ENCODE results near the gene PRSS33.

PRSS33 gene

DNA sequence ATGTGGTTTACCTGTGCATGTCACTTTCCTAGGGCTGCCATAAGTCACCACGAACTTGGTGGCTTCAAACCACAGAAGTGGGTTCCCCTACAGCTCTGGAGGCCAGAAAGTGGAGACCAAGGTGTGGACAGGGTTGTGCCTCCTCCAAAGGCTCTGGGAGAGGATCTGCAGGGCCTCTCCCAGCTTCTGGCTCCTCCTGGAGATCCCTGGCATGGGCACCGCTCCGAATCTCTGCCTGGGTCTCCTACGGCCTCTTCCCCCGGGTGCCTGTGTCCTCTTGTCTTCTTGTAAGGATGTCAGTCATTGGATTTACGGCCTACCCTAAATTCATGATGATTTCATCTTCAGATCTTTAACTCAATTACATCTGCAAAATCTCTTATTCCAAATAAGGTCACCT lies 37.4 kb downstream of the PRSS33 start:
- intact Hi-C loops (cut with micrococcal nuclease) = loop anchor here (10.0 kb wide), 1 partner anchor 165 kb away; the partner anchor contains the start of gene FLYWCH1
- H3K27me3 Mint-ChIP-seq = peaks cover 3% of the 10 kb centered on the region
- no peak overlapping the region for H3K4me3 Mint-ChIP-seq
- peaks cover 27% of the 10 kb centered on the region for H3K4me1 Mint-ChIP-seq (ENCODE audit: low read depth)
- no peaks in the 10 kb centered on the region for H3K9me3 Mint-ChIP-seq
- H3K36me3 Mint-ChIP-seq (ENCODE audit: low read depth) = peaks cover 33% of the 10 kb centered on the region
- no peak overlapping the region for H3K27ac Mint-ChIP-seq

DNA sequence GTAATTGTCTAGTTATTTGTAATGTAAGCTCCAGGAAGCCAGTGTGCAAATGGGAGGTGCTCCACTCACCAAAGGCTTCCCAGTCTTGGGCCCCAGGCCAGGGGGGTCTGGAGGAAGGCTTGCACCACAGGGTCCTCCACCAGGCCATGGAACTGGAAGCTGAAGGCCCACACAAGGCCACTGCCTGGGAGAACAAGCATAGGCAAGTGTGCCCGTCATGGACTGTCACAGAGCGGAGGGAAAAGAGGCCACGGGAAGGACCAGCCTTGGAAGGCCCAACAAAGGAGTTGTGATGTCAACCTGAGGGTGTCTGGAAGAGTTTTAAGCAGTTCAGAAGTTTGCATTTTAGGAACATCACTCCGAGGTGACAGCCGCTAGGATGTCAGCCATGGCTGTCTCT lies 37.9 kb downstream of the PRSS33 start:
- peaks cover 5% of the 10 kb centered on the region for H3K27me3 Mint-ChIP-seq
- H3K4me1 Mint-ChIP-seq (ENCODE audit: low read depth) = peaks cover 22% of the 10 kb centered on the region
- intact Hi-C loops (cut with micrococcal nuclease) = no loop called here
- peaks cover 29% of the 10 kb centered on the region for H3K36me3 Mint-ChIP-seq (ENCODE audit: low read depth)
- H3K4me3 Mint-ChIP-seq = no peak overlapping the region
- H3K27ac Mint-ChIP-seq = no peak overlapping the region
- H3K9me3 Mint-ChIP-seq = no peaks in the 10 kb centered on the region

DNA sequence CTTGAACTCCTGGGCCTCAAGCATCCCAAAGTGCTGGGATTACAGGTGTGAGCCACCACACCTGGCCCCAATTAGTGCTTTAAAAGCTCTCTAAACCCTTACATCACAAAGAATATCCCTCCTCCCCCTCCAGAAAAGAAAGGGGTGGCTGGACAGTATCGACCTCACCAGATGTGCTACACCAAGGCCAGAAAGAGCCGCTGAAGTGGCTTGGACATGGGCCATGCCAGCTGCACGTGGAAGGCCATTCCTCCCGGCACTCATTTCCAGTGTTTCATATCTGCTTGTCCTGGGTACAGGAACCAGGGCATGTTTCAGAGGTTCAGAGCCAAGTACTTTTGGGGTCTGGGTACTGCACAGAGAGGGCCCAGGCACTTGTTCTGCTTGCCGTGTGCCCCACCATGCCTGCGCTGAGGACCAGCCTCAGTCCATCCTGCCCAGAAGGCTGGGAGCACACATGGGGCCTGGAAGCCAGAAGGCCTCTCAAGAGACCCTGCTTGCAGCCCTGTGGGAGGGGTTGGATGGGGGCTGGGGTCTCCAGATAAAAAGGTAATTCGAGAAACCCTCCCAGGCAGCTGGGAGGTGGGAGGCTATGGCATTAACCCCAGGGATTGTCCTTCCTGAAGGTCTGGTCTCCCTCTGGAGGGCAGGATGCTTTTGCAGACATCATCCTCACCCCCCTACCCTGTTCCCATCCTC lies 38.5 kb downstream of the PRSS33 start:
- H3K36me3 Mint-ChIP-seq (ENCODE audit: low read depth) = peaks cover 23% of the 10 kb centered on the region
- intact Hi-C loops (cut with micrococcal nuclease) = no loop called here
- no peaks in the 10 kb centered on the region for H3K9me3 Mint-ChIP-seq
- peaks cover 5% of the 10 kb centered on the region for H3K27me3 Mint-ChIP-seq
- no peak overlapping the region for H3K27ac Mint-ChIP-seq
- peaks cover 17% of the 10 kb centered on the region for H3K4me1 Mint-ChIP-seq (ENCODE audit: low read depth)
- H3K4me3 Mint-ChIP-seq = no peak overlapping the region

DNA sequence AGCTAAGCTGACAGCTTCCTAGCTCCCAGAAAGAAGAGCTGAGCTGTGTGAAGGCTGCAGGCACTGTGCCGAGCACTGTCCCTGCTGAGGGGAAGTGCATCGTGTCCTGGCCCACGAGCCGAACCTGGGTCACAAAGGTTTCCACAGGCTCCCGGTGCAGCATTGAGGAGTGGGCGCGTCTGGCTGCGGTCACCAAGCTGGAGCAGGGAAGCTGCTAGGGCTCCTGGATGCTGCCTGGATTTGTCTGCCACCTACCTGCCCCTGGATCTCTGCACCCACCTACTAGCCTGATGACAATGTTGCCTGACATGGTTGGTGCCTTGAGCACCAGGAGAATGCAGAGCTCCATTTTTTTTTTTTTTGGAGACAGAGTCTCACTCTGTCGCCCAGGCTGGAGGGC lies 41.4 kb downstream of the PRSS33 start:
- no peaks in the 10 kb centered on the region for H3K9me3 Mint-ChIP-seq
- H3K27me3 Mint-ChIP-seq = peaks cover 5% of the 10 kb centered on the region
- H3K4me1 Mint-ChIP-seq (ENCODE audit: low read depth) = peaks cover under 1% of the 10 kb centered on the region
- H3K27ac Mint-ChIP-seq = no peak overlapping the region
- H3K36me3 Mint-ChIP-seq (ENCODE audit: low read depth) = peaks cover 9% of the 10 kb centered on the region
- H3K4me3 Mint-ChIP-seq = no peak overlapping the region
- intact Hi-C loops (cut with micrococcal nuclease) = no loop called here

DNA sequence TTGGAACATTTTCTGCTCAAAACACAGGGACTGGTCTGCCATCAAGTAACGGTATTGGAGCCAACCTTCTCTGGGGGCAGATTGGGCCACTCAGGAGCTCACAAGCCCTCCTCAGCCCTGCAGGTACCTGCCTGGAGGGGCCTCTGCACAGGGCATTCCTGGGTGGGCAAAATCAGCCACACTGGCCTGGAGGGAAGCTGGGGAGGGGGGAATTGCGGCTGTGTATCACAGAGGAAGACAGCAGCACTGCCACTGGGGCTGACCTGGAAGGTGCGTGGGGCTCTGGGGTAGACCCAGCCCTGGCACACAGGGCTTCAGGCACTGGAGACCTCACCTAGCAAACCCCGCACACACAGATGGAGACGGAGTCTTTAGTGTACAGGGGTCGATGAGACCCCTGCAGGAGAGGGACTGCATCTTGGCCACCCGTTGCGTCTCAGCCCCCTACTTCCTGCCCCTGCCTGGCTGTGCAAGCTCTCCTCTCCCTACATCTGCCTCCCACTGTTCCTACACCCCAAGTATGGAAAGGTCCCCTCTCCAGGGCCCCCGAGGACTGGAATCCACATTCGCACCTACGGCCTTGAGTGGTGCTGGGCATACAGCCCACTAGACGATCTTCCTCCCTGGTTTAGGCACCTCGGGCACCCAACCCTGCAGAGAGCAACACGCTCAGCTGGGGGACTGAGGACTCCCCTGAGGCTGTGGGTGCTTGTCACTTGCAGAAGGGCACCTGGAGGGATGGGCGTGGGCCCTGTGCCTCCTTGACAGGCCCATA lies 42.1 kb downstream of the PRSS33 start:
- Mint-ChIP-seq H3K4me3 (no peak overlapping the region), H3K27ac (no peak overlapping the region), H3K9me3 (no peaks in the 10 kb centered on the region), H3K4me1 (ENCODE audit: low read depth) (peaks cover 7% of the 10 kb centered on the region), H3K36me3 (ENCODE audit: low read depth) (peaks cover 9% of the 10 kb centered on the region), H3K27me3 (peaks cover 9% of the 10 kb centered on the region)
- intact Hi-C loops (cut with micrococcal nuclease) = no loop called here

DNA sequence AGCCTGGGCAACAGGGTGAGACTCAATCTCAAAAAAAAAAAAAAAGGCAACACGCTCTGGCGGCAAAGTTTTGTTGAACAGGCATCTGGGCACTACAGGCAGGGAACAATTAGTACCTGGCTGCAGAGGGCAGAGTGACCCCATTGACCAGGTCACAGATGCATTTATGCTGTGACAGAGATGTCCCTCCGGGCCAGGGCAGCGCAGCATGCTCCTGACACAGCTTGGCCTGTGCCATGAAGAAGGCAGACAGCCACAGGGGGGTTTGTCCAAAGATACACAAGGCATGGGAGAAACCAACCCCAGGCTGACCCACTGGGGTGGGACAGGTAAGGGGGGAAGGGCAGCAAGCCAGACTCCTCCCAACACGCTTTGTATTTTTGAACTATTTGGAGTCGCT lies 42.6 kb downstream of the PRSS33 start:
- intact Hi-C loops (cut with micrococcal nuclease) = no loop called here
- Mint-ChIP-seq H3K27ac (no peak overlapping the region), H3K9me3 (no peaks in the 10 kb centered on the region), H3K27me3 (peaks cover 10% of the 10 kb centered on the region), H3K4me3 (no peak overlapping the region), H3K36me3 (ENCODE audit: low read depth) (peaks cover 5% of the 10 kb centered on the region), H3K4me1 (ENCODE audit: low read depth) (peaks cover 7% of the 10 kb centered on the region)

DNA sequence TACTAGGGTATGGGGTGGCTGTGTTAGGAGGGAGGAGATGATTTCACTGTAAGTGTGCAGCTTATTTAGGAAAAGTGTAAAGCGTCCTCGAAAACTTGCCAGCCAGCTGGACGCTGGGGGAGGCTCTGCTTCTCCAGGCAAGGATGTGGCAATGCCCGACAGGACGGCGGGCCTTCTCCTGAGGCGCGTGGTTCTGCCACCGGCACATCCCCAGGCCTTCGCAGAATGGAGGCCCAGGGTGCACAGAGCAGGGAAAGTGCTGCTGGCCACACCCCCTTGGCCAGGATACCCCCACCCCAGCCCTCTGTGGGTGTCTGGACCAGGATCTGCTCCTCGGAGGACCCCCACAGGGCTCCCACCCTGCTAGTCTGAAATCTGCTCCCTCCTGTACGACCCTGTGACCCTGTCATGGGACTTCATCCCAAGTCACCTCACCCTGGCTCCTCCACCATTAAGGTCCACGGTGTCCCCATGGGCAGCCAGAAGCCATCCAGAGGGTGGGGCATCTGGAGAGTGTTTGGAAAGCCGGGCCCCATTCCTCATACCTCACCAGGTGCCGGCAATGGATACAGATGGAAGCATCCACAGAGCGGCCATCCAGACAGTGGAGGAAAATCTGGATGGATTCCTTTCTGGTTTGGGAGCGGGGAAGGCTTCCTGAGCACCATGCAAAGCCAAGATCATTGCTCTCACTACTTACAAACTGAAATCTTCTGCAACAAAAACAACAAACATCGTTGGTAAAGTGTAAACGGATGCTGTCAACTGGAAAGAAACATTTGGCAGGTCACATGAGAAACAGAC lies 44.2 kb downstream of the PRSS33 start:
- intact Hi-C loops (cut with micrococcal nuclease) = no loop called here
- H3K36me3 Mint-ChIP-seq (ENCODE audit: low read depth) = no peaks in the 10 kb centered on the region
- peaks cover 7% of the 10 kb centered on the region for H3K4me1 Mint-ChIP-seq (ENCODE audit: low read depth)
- peaks cover 10% of the 10 kb centered on the region for H3K27me3 Mint-ChIP-seq
- H3K9me3 Mint-ChIP-seq = no peaks in the 10 kb centered on the region
- no peak overlapping the region for H3K4me3 Mint-ChIP-seq
- H3K27ac Mint-ChIP-seq = peak overlapping the region; percentile 16

DNA sequence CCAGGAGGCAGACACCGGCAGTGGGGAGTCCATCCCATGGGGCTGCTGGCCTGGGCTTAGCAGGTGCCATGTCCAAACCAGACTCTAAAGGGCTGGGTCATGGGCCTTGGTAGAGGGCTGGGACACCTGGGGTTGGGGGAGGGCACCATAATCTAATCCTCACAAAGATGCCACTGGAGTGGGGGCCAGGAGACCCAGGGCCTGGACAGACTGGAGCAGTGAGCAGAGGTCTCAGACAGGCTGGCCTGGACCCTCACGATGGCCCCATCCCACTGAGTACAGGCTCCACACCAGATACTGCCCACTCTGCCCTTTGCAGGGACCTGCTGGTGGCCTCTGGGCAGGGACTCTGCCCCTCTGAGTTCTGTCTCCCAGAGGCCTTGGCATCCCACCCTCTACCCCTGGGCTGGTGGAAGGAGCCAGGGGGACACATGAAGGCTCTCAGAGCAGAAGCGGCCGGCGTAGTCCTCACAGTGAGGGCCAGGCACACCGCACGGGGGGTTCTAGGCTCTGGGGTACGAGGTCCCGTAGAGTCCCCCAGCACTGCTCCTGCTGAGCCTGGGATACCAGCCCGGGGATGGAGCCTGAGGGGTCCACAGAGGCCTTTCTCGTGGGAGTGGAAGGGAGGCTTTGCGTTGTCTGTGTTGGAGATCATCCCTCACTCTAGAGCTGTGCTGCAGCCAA lies 44.9 kb downstream of the PRSS33 start:
- Mint-ChIP-seq H3K4me3 (no peak overlapping the region), H3K36me3 (ENCODE audit: low read depth) (no peaks in the 10 kb centered on the region), H3K27me3 (peaks cover 10% of the 10 kb centered on the region), H3K27ac (no peak overlapping the region), H3K9me3 (no peaks in the 10 kb centered on the region), H3K4me1 (ENCODE audit: low read depth) (peaks cover 7% of the 10 kb centered on the region)
- intact Hi-C loops (cut with micrococcal nuclease) = no loop called here

DNA sequence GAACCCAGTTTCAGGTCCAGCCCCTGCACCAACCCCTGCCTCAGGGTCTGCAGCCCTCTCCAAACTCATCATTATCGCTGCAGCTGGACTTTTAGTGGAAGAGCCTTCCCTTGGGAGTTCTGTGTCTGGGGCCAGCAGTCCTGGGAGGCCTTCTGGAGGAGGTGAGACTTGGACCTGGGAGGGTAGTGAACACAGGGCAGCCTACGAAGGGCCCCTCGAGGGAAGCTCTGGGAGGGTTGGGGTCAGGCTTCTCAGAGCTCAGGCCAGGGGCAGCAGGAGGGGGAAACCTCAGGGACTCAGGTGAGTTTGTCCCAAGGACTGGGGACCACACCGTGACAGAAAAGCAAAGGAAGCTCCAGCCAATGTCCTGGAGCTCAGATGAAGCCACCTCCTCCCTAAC lies 46.2 kb downstream of the PRSS33 start:
- Mint-ChIP-seq H3K27ac (peak overlapping the region; percentile 1), H3K36me3 (ENCODE audit: low read depth) (no peaks in the 10 kb centered on the region), H3K4me1 (ENCODE audit: low read depth) (peaks cover 7% of the 10 kb centered on the region), H3K9me3 (no peaks in the 10 kb centered on the region), H3K4me3 (no peak overlapping the region), H3K27me3 (peaks cover 10% of the 10 kb centered on the region)
- intact Hi-C loops (cut with micrococcal nuclease) = no loop called here

DNA sequence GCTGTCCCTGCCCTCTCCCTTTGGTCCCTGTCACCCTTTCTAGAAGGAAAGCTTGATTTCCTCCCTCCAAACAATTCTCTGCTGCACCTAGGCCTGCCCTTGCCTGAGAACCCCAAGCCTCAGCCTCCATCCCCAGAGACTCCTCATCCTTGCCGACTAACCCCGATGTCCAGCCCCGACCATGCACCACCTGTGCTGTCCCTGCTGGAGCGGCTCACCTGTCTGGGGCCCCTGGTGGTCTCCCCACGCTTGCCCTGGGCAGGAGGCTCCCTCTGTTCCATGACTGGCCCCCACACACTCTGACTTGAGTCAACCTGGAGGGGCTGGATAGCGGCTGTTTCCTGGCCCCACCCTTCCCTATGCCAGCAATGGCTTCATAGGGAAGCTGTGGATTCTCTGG lies 46.9 kb downstream of the PRSS33 start:
- Mint-ChIP-seq H3K4me1 (ENCODE audit: low read depth) (peaks cover 7% of the 10 kb centered on the region), H3K27ac (peak overlapping the region; percentile 1), H3K27me3 (peaks cover 8% of the 10 kb centered on the region), H3K36me3 (ENCODE audit: low read depth) (no peaks in the 10 kb centered on the region), H3K9me3 (no peaks in the 10 kb centered on the region), H3K4me3 (no peak overlapping the region)
- intact Hi-C loops (cut with micrococcal nuclease) = no loop called here

DNA sequence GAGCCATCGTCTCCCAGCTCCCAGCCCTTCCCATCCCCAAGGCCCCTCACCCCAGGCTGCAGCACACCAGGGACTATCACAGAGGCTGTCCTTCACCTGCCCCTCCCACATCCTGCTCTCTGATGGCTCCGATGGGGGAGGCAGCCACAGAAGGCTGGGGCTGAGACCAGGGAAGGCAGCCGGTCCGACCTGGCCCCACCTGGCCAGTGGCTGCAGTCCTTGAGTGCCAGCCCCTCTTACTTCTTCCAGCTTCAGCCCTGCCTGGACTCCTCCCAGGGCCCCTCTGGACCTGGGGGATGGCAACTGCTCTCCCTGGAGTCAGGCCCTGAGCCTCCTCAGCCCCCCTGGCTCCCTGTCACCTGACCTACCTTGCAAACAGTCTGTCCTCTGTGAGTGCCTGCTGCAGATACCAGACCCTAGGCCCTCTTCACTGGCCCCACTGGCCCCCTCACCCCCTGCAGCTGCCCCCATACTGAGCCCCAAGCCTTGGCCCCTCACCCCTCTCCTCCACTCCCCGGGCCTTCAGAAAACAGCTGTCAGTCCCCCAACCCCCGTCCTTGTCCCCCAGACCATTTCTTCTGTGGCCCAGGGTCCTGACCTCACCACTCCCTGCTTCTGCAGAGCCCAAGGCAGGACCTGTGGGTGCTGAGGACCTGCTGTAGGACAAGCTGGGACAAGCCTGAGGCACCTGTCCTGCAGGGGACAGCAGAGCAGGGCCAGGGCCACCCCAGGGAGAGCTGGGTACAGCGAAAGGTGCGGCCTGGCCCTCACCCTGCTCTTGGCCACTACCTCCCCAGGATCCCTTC lies 47.5 kb downstream of the PRSS33 start:
- H3K27ac Mint-ChIP-seq = peak overlapping the region; percentile 1

DNA sequence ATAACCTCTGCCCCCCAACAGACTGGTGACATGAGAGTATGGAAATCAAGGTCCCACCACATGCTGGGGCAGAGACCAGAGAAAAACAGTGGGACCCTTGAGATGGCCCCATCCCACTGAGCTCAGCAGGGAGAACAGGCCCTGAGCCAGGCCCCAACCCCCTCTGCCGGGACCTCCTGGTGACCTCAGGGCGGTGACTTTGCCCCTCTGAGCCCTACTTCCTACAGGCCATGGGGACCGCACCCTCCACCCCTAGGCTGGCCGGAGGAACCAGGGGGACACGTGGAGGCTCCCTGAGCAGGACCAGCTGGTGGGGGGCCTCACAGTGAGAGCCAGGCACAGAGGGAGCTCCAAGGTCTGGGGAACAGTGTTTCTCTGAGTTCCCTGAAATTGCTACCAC lies 48.7 kb downstream of the PRSS33 start:
- peaks cover 5% of the 10 kb centered on the region for H3K27me3 Mint-ChIP-seq
- no peaks in the 10 kb centered on the region for H3K9me3 Mint-ChIP-seq
- H3K4me1 Mint-ChIP-seq (ENCODE audit: low read depth) = peaks cover 7% of the 10 kb centered on the region
- no peak overlapping the region for H3K4me3 Mint-ChIP-seq
- H3K27ac Mint-ChIP-seq = no peak overlapping the region
- intact Hi-C loops (cut with micrococcal nuclease) = no loop called here
- H3K36me3 Mint-ChIP-seq (ENCODE audit: low read depth) = no peaks in the 10 kb centered on the region

More for the DNA sequence above, 47.5 kb downstream of the PRSS33 start:
- intact Hi-C loops (cut with micrococcal nuclease) = no loop called here
- Mint-ChIP-seq H3K36me3 (ENCODE audit: low read depth) (no peaks in the 10 kb centered on the region), H3K4me1 (ENCODE audit: low read depth) (peaks cover 7% of the 10 kb centered on the region), H3K4me3 (no peak overlapping the region), H3K27me3 (peaks cover 7% of the 10 kb centered on the region), H3K9me3 (no peaks in the 10 kb centered on the region)

DNA sequence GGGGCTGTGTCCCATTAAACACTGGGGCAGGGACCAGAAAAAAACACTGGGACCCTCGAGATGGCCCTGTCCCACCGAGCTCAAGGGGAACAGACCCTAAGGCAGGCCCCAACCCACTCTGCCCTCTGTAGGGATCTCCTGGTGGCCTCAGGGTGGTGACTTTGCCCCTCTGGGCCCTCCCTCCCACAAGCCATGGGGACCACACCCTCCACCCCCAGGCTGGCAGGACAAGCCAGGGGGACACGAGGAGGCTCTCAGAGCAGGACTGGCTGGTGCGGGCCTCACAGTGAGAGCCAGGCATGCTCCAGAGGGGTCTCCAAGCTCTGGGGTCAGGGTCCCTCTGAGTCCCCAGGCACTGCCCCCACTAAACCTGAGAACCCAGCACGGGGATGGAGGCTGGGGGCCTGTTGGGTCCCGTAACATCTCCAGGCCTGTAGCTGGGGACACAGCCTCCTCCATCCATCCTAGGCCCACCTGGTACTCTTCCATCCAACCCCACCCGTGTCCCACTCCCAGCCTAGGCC lies 49.4 kb downstream of the PRSS33 start:
- Mint-ChIP-seq H3K27ac (no peak overlapping the region), H3K4me1 (ENCODE audit: low read depth) (peaks cover 7% of the 10 kb centered on the region), H3K4me3 (no peak overlapping the region), H3K9me3 (no peaks in the 10 kb centered on the region), H3K27me3 (peaks cover 5% of the 10 kb centered on the region), H3K36me3 (ENCODE audit: low read depth) (no peaks in the 10 kb centered on the region)
- intact Hi-C loops (cut with micrococcal nuclease) = no loop called here
